HG03060 (cell line): ENCODE data around the gene SUGCT.
"Not testable (repeated sequence)": the region's sequence is repeated elsewhere in the genome, so short reads cannot be mapped to it uniquely, and the experiment has no call there.

Experiments
- ATAC-seq: cut with Tn5 transposase; IDR thresholded peaks from one replicate; pipeline ENCODE4 v1.9.1; 2021; ENCODE audit warnings: low read depth, moderate number of reproducible peaks; ENCODE audit not compliant: unreplicated experiment

Gene SUGCT

DNA sequence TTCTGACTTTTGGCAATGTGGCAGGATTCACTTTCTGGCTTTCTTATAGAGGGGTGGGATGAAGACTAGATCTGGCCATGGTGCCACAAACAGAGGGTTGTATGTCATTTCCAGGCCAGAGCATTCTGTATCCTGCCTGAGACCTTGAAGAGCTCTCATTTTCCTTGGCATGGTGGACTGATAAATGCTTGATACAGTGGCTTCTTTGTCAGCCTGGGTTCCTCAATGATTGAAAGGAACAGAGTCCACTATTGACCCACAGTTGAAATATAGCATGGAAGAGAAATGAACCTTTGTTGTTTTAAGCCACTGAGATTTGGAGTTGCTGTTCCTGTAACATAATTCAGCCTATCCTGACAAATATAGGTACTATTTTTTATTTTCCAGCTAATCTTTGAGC is 462.7 kb downstream of the SUGCT start:
- no peak for ATAC-seq

DNA sequence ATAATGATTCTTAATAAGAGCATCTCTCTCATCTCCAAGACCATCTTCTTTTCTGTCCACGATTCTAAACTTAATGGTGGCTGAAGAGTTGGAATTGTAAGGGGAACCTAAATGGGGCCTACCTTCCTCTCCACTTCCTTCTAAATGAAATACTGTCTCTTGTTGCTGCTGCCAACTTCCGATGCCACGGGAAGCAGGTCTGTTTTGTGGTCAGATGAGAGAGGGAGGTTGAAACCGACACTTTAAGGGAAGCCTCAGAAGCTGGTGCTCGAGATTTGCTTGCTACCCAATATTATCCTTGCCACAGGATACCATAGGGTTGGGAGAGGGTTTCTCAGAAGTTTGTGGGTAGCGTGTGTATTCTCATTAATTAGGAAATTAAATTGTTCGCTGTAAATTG is 464.1 kb downstream of the SUGCT start:
- ATAC-seq = no peak

DNA sequence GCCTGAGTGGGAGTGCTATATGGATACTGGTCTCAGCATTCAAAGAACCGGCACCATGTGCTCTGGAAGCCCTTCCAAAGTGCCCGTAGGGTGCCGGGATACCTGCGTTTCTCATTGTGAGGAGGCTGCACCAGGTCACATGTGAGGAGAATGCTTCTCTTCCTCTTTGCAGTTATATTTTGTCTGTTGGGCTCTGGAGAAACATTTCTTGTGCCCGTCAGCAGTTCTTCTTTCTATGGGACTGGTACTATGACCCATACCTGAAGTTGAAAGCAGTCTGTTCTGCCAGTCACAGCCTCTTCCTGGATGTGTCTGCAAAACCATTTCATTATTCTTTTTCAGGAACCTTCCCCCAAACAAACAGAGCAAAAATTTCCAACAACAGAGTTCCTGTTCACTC is 465.0 kb downstream of the SUGCT start:
- ATAC-seq = no peak

DNA sequence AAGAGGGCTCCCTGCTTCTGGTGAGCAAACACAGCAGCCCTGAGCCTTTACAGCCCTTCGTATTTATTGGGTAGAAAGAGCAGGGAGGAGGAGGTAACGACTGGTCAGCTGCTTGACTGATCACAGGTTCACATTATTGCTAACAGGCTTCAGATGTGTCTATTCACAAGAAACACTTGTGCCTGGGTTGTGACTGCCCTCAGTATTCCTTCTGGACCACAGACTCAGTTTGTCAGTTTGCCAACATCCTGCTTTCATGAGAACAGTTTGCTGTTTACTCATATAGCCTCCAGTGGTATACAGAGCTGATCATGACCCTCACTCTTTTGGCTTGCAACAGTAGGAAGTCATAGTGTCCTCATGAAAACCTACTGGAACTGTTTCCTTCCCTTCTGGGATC is 467.5 kb downstream of the SUGCT start:
- ATAC-seq = not testable (repeated sequence)

DNA sequence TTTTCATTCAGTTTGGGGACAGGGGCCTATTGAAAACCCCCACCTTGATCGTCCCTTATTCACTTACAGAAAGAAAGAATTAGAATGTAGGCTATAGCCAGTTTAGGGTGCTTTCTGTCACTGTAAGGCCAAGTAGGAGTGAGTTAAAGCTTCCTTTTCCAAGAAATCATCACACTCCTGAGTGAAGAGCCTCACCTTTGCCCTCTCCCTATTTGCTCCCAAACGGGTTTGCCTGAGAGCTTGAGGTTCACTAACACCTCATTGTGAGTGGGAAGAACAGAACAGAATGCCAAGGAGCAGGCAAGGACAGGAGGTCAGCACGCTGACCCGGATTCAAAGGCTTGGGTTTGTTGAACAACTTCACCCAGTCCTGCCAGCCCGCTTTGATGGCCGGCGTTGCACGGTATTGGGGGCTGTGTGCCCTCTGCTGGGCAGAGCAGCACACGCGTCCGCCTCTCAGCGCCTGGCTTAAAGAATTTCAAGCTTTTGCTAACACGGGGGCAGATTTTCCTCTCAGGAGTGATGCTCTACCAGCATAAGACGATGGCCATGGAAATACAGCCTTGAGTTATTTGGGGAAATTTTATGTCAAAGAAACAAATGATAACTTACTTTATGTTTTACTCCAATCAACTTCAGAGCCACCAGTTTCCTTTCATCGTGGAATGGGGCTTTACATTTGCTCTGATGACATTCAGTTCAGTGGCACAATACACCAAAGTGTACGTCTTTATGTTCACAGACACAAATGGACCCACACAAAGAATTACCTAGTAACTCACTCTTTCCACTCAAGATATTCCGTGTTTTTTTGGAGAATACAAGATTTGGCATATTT is 470.0 kb downstream of the SUGCT start:
- ATAC-seq = no peak

DNA sequence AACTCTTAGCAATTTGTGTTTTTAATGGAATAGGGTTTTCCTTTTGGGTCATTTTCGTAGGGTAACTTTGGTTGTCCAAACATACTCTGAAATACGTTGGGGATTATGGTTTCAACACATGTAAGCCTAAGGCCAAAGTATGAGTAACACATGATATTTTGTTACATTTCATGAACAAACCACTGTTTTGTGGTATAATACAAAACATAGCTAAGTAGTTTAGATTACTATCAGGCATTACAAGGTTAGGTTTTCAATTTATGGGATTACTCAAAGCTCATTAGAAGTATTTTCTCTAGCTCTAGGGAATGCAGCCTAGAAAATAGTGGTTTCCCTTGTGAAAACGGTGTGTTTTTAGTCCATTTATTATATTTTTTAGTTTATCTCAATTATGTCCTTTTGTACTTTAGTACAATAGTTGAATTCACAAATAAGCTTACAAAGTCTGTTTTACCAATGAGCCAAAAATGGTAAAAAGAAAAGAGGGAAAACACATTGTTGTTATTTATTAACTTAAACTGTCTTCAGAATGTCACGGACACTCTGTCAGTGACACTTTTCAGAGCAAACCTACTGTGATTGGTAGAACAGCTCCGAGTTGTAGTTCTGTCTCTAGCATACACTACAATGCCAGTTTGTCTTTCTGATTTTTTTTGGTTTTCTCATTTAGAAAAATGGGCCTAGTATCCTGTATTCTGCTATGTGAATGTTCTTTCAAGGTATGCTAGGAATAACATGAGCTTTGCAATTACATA is 473.7 kb downstream of the SUGCT start:
- ATAC-seq = no peak

DNA sequence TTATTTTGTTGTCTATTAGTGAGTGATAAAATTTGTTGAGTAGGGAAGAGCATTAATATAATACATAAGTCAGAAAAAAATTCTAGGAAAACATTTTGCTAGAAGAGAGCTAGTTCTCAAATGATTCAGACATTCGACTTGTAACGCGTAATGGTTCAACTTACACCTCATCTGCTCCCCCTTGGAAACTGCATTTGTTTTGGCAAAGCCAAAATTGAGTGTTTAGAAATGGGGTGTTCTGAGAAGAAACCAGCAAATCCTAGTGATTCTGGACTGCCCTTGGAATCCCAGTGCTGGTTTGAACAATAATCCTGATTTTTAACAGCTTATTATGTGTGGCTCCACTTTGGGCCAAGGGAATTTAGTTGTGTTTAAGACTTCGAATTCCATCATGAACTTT is 475.7 kb downstream of the SUGCT start:
- ATAC-seq = no peak

DNA sequence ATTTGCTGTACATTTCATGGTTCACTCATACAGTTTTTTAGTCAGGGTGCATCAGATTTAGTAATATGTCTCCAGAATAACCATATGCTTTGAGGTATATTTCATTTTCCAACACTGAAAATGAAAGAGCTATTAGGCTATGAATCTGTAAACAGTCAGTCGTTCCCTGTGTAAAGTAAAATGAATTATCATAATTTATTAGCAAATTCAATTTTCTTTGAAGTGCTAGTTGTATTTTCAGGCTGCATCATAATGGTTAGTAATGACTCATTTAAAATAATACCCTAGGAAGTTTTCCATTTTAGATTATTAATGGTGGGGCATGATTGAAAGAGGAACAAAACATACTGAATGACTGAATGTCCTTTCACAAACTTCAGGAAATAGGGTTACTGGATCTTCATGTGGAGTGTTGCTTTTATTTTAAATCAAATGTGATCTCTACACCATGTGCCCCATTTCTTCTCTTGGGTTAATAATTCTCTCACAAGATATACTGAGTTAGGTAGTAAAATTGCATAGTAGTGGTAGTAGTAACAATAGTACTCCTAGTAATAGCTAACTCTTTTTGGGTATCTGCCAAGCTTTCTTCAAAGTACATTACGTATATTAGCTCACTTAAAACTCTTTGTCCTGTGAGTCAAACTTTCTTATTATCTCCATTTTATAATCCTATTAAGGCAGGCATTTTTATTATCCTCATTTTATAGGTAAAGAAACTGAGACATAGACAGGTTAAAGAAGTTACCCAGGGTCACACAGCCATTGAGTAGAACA is 476.5 kb downstream of the SUGCT start:
- no peak for ATAC-seq

DNA sequence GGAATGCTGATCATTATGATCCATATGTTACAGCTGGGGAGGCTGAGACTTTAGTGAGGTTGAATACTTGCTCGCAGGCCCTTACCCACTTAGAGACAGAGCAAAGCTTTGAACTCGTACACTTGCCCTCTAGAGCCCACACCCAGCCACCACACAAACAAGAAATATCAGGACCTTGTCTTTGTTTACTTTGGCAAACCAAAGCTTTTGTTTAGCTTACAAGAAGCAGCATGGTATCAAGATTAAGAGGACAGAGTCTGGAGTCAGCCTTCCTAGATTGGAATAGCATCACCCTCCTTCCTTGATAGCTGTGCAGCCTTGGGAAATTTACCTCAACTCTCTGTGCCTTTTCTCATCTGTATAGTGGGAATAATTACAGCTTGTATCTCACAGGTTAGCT is 477.5 kb downstream of the SUGCT start:
- ATAC-seq = no peak

DNA sequence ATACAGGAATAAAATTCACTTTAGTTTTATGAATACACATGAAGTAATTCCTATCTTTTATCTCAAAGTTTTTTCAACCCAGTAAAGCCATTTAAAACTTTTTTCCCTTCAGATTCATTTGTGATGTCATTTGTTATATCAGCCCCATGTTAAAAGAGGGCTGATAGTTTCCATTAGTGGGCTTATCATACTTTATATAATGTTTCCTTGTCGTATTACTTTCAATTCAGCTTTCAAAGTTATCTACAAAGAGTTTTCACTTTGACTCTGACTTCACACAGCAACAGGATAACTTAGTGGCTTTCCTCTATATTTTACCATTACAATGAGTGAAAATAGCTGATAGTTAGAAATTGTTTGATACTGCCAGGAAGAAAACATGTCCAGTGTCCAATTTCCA is 484.8 kb downstream of the SUGCT start:
- no peak for ATAC-seq

DNA sequence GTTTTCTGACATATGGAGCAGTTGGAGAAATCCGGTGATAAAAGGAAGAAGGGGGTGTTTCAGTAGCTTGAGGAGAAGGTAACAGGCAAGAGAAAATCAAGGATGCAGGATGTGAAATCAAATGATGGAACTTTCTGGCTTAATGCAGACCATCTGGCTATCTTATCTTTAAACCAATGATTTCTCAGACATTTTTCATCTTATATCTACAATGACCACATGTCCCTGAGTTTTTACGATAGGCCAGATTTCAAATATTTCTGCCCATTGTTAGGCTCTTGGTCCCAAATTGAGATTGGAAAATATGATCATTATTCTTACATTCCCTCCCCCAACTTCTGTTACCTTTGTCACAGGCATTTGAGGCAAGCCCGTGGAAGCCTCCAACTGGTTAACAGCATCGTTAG is 486.8 kb downstream of the SUGCT start:
- ATAC-seq = no peak

DNA sequence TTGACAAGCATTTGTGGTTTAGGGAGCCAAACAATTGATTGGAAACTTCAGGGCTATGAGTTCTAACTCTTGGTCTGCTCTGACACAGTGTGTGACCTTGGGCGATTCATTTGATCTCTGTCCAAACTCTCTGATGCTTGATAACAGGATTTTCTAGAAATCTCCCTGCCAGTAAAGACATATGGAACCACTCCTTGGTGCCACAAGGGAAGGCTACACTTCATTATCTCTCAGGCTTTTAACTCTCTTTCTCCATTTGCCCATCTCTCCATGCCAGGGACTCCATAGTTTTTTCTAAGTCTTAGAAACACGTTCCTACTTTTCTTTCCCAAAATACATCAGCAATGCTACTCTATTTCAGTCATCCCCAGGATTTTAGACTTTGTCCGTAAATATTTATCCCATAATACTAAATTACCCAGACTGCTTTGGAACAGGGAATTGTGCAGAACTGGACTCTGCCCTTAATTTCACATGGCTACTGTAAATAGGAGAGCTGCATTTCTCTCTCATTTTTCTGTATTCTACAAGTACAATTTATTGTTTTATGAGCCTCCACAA is 488.2 kb downstream of the SUGCT start:
- no peak for ATAC-seq

DNA sequence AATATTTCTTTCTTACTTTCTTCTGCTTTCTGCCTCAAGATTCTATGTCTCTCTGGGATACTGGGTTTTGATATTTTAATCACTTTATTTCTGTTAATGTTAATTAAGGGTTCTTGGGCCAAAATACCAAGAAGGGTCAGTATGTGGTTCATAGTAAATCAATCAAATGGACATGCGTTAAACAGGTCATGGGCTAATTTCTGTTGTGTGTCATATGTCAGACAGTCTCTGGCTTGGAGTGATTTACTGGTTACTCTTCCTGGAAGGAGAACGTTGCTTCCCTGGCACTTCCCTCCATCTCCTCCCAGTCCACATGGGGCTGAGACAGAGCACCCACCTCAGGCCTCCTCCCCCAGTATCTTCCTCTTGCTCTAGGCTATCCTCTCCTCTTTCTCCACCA is 489.1 kb downstream of the SUGCT start:
- ATAC-seq = no peak

DNA sequence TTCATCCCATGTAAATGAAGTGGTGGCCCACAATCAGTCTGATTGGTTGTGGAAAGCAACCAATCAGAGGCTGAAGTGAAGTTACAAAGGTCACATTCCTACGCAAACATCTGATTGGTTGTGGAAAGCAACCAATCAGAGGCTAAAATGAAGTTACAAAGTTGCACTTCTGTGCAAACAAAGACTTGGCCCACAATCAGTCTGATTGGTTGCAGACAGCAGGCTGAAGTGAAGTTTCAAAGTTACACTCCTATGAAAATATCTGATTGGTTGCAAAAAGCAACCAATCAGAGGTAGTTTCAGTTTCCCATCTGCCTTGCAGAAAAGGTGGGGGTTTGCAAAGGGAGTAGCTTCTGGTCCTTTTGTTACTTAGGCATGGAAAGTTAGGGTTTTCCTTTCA is 492.6 kb downstream of the SUGCT start:
- not testable (repeated sequence) for ATAC-seq

DNA sequence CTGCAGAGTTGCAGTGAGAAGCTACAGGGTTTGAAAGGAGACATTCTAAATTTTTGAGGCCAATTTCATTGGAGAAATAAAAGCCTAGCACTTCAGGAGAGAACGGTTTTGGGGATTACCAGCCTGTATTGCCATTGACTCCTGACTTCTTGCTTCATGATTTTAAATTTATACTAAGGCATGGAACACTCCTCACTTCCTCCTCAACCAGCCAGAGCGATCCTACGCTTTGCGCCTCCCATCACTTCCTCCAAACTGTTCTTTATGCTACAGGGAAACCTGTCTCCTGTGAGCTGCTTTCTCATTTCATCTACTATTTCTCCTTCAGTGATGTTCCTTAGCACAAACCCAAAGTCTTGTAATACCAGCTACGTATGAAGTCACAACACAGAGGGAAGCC is 495.1 kb downstream of the SUGCT start:
- ATAC-seq = no peak

DNA sequence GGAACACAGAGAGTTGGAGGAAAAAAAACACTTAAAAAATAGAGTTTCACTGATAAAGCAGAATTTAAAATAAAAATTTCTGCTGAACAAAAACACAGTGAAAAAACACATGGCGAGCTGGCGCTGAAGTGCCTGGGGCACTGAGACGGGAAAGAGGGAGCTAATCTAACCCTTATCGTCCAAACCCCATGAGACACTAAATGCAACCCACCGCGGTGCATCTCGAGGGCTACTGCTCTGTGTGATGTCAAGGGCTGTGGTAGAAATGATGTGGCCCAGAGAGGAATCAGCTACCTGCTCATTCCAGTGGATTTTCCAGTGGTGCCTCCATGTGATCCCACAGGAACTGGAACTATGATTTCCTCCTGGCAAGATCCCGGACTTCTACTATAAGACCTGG is 499.3 kb downstream of the SUGCT start:
- ATAC-seq = no peak

DNA sequence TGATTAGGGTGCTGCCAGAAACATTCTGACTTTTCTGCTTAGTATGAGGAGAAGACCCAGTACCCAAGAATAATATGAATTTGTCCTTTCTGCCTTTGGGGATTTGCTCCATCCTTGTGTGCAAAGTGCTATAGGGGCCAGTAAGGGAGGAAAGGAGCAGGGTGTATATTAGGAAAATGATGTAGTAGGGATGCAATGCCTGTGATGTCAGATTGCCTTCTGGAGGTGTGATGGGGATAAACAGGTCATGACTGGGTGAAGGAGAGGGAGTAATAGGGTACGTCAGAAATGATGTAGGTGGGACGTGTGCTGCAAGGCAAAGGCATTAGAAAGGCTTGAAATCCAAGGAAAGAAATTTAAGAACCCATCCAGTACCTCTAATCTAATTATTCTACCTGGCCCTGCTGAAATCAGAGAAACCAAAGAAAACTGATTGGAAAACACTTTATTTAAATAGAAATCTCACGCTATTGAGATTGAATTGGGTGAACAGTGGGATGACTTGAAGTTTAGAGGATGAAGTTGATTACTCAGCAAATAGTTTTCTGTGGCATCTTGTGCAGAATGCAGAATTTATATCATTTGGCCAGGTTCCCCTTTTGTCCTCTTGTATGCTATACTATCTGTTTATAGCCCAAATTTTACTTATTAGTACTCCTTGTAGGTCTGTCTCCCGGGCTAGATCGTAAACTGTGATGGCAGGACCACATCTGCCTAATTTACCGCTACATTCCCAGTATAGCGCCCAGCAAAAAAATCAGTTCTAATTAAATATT is 503.9 kb downstream of the SUGCT start:
- ATAC-seq = no peak

DNA sequence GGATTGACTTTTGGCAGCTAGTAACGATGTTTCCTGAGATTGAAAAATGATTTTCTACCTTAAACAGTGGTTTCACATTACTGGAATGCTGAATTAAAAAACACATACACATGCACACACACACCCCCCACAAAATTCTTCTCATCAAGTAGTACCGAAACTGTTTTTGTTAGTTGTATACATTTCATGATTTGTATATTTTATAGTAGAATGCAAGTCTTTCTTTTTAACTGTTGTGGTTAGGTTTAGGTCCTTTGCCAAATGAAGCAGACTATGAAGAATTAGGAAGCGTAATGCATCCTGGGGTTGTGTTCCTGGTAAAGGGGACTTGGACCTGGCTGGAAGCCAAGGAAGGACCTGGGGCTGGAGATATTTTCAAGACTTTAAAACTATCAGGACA is 505.8 kb downstream of the SUGCT start:
- no peak for ATAC-seq

DNA sequence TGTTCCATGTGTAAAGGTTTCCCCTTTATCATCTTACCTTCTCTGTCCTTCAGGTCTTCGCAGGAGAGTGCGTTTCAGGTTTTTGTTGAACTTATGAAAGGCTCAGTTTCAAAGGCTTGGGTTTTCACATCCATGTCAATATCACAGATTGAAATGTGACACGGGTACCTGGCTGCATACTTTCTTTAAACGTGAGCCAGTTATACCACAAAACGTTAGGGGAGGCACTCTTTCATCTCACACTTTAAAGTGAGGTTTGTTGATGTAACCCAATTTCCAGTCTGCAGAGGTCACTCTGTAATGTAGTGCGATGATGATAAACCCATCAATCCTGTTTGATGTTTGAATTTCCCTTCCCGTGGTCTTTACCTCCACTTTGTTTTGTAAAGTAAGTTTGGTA is 506.9 kb downstream of the SUGCT start:
- ATAC-seq = no peak

DNA sequence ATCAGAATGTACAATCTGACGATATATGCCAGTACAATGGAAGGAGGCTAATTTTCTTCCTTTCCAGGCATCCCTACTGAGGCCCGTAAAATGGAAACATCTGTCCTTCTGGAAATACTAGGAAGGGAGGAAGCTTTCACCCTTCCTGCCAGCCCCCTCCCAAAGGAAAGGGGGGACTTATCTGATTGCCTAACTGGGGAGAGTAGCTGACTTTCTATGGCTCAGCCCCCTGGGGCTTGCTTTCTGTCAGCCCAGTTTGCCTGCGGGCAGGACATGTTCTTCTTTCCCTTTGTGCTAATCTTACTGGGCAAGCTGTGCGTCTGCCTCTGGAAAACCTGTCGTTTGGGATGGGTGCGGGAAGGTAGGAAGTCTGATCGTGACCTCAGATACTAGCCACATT is 508.9 kb downstream of the SUGCT start:
- ATAC-seq = no peak
